GM20431 (cell line): ENCODE data around the gene IRF1.
"Not testable (repeated sequence)": the region's sequence is repeated elsewhere in the genome, so short reads cannot be mapped to it uniquely, and the experiment has no call there.

ENCODE experiments used
- in situ Hi-C: fragments of 300-500 bp; cut with MseI, MboI; formaldehyde crosslinking; loops from one replicate; pipeline ENCODE4 v1.15.0; 2020; ENCODE audit warnings: low sequenced_read_pairs; ENCODE audit not compliant: unreplicated experiment

IRF1 gene

GRCh38 chr5:132490484-132491367, at the start of gene IRF1:
TSS of gene IRF1 (minus strand) at chr5:132490773. CDS start at chr5:132489478, 1,295 bp downstream.
- in situ Hi-C loops = no loop called here

- in situ Hi-C loops = no loop called here
Observed at GRCh38 chr5:132540149-132540548, 49.6 kb upstream of the IRF1 start.

GRCh38 chr5:132539716-132540115, 49.1 kb upstream of the IRF1 start:
- in situ Hi-C loops = no loop called here

- in situ Hi-C loops = no loop called here
Observed at GRCh38 chr5:132530946-132531345, 40.4 kb upstream of the IRF1 start.

GRCh38 chr5:132528866-132529634, 38.5 kb upstream of the IRF1 start:
- in situ Hi-C loops = no loop called here

GRCh38 chr5:132528021-132528420, 37.4 kb upstream of the IRF1 start:
- in situ Hi-C loops = no loop called here

GRCh38 chr5:132526974-132527564, 36.5 kb upstream of the IRF1 start:
- in situ Hi-C loops = no loop called here

- in situ Hi-C loops = no loop called here
Observed at GRCh38 chr5:132526290-132526973, 35.9 kb upstream of the IRF1 start.

- in situ Hi-C loops = no loop called here
Observed at GRCh38 chr5:132525299-132525724, 34.7 kb upstream of the IRF1 start.

GRCh38 chr5:132524877-132525276, 34.3 kb upstream of the IRF1 start:
- in situ Hi-C loops = not testable (repeated sequence)

- in situ Hi-C loops = not testable (repeated sequence)
Observed at GRCh38 chr5:132522067-132522466, 31.5 kb upstream of the IRF1 start.

- in situ Hi-C loops = not testable (repeated sequence)
Observed at GRCh38 chr5:132513618-132514336, 23.2 kb upstream of the IRF1 start.

GRCh38 chr5:132510076-132510475, 19.5 kb upstream of the IRF1 start:
- in situ Hi-C loops = no loop called here

- in situ Hi-C loops = loop anchor here (10.0 kb wide), 1 partner anchor 121 kb away; no protein-coding TSS in a partner anchor
Observed at GRCh38 chr5:132506094-132506692, 15.6 kb upstream of the IRF1 start.

GRCh38 chr5:132505641-132506040, 15.1 kb upstream of the IRF1 start:
- in situ Hi-C loops = loop anchor here (10.0 kb wide), 1 partner anchor 121 kb away; no protein-coding TSS in a partner anchor

- in situ Hi-C loops = loop anchor here (10.0 kb wide), 1 partner anchor 120 kb away; no protein-coding TSS in a partner anchor
Observed at GRCh38 chr5:132504746-132505145, 14.2 kb upstream of the IRF1 start.

- in situ Hi-C loops = loop anchor here (10.0 kb wide), 1 partner anchor 118 kb away; no protein-coding TSS in a partner anchor
Observed at GRCh38 chr5:132503244-132503643, 12.7 kb upstream of the IRF1 start.

- in situ Hi-C loops = loop anchor here (10.0 kb wide), 1 partner anchor 117 kb away; no protein-coding TSS in a partner anchor
Observed at GRCh38 chr5:132501961-132502931, 11.7 kb upstream of the IRF1 start.
